Osteocyte (in vitro differentiated cells): ENCODE data around the gene BOD1L2. TPM values are rescaled to one million over a fixed set of nuclear protein-coding genes. Genes with fewer than 3 reads are reported as not detected.

Experiments used
- DNase-seq: peaks from one replicate; pipeline ENCODE4 v3.0.0; 2021; ENCODE audit warnings: mixed read lengths; ENCODE audit not compliant: unreplicated experiment; ENCODE audit errors: extremely low spot score
- H3K27ac Mint-ChIP-seq: one replicate; pipeline ENCODE4 v1.8.0; 2021; ENCODE audit warnings: mild to moderate bottlenecking, mixed read lengths; ENCODE audit not compliant: unreplicated experiment
- H3K27me3 Mint-ChIP-seq: one replicate; pipeline ENCODE4 v1.8.0; 2021; ENCODE audit warnings: mixed read lengths; ENCODE audit not compliant: unreplicated experiment
- H3K36me3 Mint-ChIP-seq: one replicate; pipeline ENCODE4 v1.8.0; 2021; ENCODE audit warnings: mixed read lengths; ENCODE audit not compliant: unreplicated experiment
- H3K4me1 Mint-ChIP-seq: one replicate; pipeline ENCODE4 v1.8.0; 2021; ENCODE audit warnings: mixed read lengths; ENCODE audit not compliant: unreplicated experiment
- H3K4me3 Mint-ChIP-seq: one replicate; pipeline ENCODE4 v1.8.0; 2021; ENCODE audit warnings: mild to moderate bottlenecking, moderate library complexity, mixed read lengths; ENCODE audit not compliant: unreplicated experiment
- H3K9me3 Mint-ChIP-seq: one replicate; pipeline ENCODE4 v1.8.0; 2021; ENCODE audit warnings: mixed read lengths; ENCODE audit not compliant: unreplicated experiment
- total RNA-seq: library from RNA; stranded (reverse); gene quantifications from 2 replicates; pipeline ENCODE4 v1.2.1, GENCODE V29; 2021
- TF ChIP-seq, protein P1 (sequence below): fragments of 200-600 bp; sonication (generic); IDR thresholded peaks from 2 replicates; pipeline ENCODE4 v1.5.0; 2021; ENCODE audit warnings: antibody characterized with exemption, mild to moderate bottlenecking, moderate library complexity

The BOD1L2 gene
- total RNA-seq, 1 donor from 2014 or later, result not detected

DNA sequence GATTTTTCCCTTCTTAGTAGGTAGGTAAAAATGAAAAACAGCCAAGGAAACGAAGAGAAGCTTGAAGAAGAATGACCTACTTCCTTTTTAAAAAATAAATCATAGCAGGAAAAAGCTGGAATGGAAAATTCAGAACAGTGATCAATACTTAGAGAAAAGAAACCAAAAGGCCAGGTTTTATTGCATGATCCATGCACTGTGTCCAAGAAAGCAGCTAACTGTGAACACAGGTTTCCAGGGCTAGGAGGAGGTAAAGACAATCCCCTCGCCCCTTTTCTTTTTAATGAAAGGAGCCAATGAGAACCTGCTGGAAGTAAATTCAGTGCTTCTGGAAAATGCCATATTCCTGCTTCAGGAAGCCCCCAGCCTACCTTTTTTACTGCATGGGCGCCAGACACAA is 47.2 kb downstream of the BOD1L2 start:
- TF ChIP-seq, protein P1, sequence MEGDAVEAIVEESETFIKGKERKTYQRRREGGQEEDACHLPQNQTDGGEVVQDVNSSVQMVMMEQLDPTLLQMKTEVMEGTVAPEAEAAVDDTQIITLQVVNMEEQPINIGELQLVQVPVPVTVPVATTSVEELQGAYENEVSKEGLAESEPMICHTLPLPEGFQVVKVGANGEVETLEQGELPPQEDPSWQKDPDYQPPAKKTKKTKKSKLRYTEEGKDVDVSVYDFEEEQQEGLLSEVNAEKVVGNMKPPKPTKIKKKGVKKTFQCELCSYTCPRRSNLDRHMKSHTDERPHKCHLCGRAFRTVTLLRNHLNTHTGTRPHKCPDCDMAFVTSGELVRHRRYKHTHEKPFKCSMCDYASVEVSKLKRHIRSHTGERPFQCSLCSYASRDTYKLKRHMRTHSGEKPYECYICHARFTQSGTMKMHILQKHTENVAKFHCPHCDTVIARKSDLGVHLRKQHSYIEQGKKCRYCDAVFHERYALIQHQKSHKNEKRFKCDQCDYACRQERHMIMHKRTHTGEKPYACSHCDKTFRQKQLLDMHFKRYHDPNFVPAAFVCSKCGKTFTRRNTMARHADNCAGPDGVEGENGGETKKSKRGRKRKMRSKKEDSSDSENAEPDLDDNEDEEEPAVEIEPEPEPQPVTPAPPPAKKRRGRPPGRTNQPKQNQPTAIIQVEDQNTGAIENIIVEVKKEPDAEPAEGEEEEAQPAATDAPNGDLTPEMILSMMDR, result no peak
- H3K4me3 Mint-ChIP-seq, result no peak overlapping the region

DNA sequence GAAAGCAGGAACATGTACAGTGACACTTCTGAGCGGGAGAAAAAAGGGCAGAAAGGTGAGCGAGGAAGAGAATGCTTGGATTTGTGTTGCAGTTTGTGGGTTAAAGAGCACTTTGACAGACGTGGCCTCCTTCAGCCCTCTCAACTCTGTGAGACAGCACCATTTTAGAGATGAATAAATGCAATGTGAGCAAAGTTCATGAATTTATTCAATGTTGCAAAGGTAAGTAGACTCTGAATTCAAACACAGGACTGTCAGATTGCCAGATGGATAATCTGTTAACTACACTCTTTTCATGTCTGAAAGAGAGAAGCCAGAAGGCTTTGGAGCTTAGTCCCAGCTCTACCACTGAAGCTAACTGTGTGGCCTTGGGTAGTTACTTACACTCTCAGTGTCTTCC is 47.7 kb downstream of the BOD1L2 start:
- Mint-ChIP-seq H3K27ac (no peak overlapping the region), H3K27me3 (peaks cover 3% of the 10 kb centered on the region), H3K4me3 (no peak overlapping the region), H3K9me3 (no peaks in the 10 kb centered on the region), H3K4me1 (no peaks in the 10 kb centered on the region), H3K36me3 (no peaks in the 10 kb centered on the region)
- no peak for DNase-seq
- TF ChIP-seq, protein P1, result no peak

More for the DNA sequence above, 47.2 kb downstream of the BOD1L2 start:
- H3K4me1 Mint-ChIP-seq, result no peaks in the 10 kb centered on the region
- no peaks in the 10 kb centered on the region for H3K36me3 Mint-ChIP-seq
- no peak for DNase-seq
- H3K27ac Mint-ChIP-seq, result no peak overlapping the region
- no peaks in the 10 kb centered on the region for H3K9me3 Mint-ChIP-seq
- peaks cover 3% of the 10 kb centered on the region for H3K27me3 Mint-ChIP-seq

DNA sequence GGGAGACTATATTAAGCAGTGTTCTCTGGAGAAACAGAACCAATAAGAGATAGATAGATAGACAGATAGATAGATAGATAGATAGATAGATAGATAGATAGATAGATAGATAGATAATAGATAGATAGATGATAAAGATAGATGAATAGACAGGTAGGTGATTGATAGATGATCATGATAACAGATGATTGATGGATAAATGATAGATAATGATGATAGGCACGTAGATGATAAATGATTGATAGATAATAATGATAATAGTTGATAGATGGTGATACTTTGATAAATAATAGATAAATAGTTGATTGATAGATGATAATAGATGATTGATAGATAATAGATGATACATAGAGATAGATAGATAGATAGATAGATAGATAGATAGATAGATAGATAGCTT is 48.5 kb downstream of the BOD1L2 start:
- Mint-ChIP-seq H3K9me3 (no peaks in the 10 kb centered on the region), H3K36me3 (no peaks in the 10 kb centered on the region), H3K4me1 (no peaks in the 10 kb centered on the region), H3K27me3 (peaks cover 3% of the 10 kb centered on the region), H3K4me3 (no peak overlapping the region), H3K27ac (no peak overlapping the region)
- TF ChIP-seq, protein P1, result no peak
- DNase-seq, result no peak

GRCh38 chr18:57197261-57197660 is 50.4 kb downstream of the BOD1L2 start:
- no peaks in the 10 kb centered on the region for H3K4me1 Mint-ChIP-seq
- no peaks in the 10 kb centered on the region for H3K36me3 Mint-ChIP-seq
- DNase-seq, result no peak
- TF ChIP-seq, protein P1, result no peak
- H3K4me3 Mint-ChIP-seq, result no peak overlapping the region
- no peak overlapping the region for H3K27ac Mint-ChIP-seq
- H3K9me3 Mint-ChIP-seq, result no peaks in the 10 kb centered on the region
- peaks cover 3% of the 10 kb centered on the region for H3K27me3 Mint-ChIP-seq

DNA sequence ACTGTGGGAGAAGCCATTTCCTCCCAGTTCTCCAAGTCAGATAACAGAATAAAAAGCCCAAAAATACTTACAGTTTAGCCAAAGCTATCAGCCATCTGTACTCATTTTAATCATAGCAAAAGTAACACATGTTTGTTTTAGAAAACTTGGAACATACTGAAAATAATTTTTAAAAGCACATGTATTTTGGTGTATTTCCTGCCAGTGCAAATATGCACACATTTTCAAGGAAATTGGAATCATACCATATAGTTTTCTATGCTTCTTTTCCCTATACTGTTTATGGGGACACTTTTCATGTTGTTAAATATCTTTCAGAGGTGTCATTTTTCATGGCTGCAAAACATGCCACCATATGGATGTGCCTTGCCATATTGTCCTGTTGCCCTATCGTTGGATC is 51.2 kb downstream of the BOD1L2 start:
- H3K27me3 Mint-ChIP-seq, result peaks cover 3% of the 10 kb centered on the region
- no peak for DNase-seq
- H3K9me3 Mint-ChIP-seq, result no peaks in the 10 kb centered on the region
- H3K27ac Mint-ChIP-seq, result no peak overlapping the region
- no peaks in the 10 kb centered on the region for H3K4me1 Mint-ChIP-seq
- H3K36me3 Mint-ChIP-seq, result no peaks in the 10 kb centered on the region
- H3K4me3 Mint-ChIP-seq, result no peak overlapping the region
- TF ChIP-seq, protein P1, result no peak

Other genes starting within 250 kb of the BOD1L2 start
- not detected in 2 replicates for gene ST8SIA3, start 205.5 kb downstream of the BOD1L2 start, total RNA-seq